Activated CD8-positive, alpha-beta T cell treated with anti-CD3 and anti-CD28 coated beads, Interleukin-2, amount 10 ng/mL, durations not matched to agents 7 days and 5 days (primary cell): ENCODE results near the gene ATF6B. TPM values are rescaled to one million over a fixed set of nuclear protein-coding genes. Genes with fewer than 3 reads are reported as not detected.

Experiments
- ATAC-seq: fragments of 150-1000 bp; cut with Tn5 transposase; one replicate; pipeline ENCODE4 v1.10.0; 2021; ENCODE audit warnings: moderate library complexity
- CTCF ChIA-PET: fragments of 350-600 bp; sonication (Branson Sonifier 250); formaldehyde crosslinking; loops from one replicate; lab custom pipeline; 2021; ENCODE audit warnings: antibody characterized with exemption; lab: Charles Lee
- POLR2A ChIA-PET: fragments of 350-600 bp; sonication (Branson Sonifier 250); formaldehyde crosslinking; loops from one replicate; lab custom pipeline; 2021; ENCODE audit warnings: antibody characterized with exemption; lab: Charles Lee
- DNase-seq: peaks from one replicate; pipeline ENCODE4 v3.0.0-alpha.2; 2020
- H3K27ac Mint-ChIP-seq: one replicate; pipeline ENCODE4 v1.8.0; 2021; ENCODE audit warnings: mild to moderate bottlenecking, mixed read lengths
- H3K27me3 Mint-ChIP-seq: one replicate; pipeline ENCODE4 v1.8.0; 2021; ENCODE audit warnings: low read depth, mixed read lengths
- H3K36me3 Mint-ChIP-seq: one replicate; pipeline ENCODE4 v1.8.0; 2021; ENCODE audit warnings: low read depth, mixed read lengths
- H3K4me1 Mint-ChIP-seq: one replicate; pipeline ENCODE4 v1.8.0; 2021; ENCODE audit warnings: low read depth, mixed read lengths
- H3K4me3 Mint-ChIP-seq: one replicate; pipeline ENCODE4 v1.8.0; 2021; ENCODE audit warnings: mild to moderate bottlenecking, mixed read lengths
- H3K9me3 Mint-ChIP-seq: one replicate; pipeline ENCODE4 v1.8.0; 2022; ENCODE audit warnings: mixed read lengths; ENCODE audit not compliant: insufficient read depth
- total RNA-seq, 2 experiments: library from RNA; stranded (reverse); gene quantifications; one replicate each; pipeline ENCODE4 v1.2.3, GENCODE V29; 2021

Gene ATF6B
- total RNA-seq, 2 experiments from 2014 or later = 107 to 117 TPM

DNA sequence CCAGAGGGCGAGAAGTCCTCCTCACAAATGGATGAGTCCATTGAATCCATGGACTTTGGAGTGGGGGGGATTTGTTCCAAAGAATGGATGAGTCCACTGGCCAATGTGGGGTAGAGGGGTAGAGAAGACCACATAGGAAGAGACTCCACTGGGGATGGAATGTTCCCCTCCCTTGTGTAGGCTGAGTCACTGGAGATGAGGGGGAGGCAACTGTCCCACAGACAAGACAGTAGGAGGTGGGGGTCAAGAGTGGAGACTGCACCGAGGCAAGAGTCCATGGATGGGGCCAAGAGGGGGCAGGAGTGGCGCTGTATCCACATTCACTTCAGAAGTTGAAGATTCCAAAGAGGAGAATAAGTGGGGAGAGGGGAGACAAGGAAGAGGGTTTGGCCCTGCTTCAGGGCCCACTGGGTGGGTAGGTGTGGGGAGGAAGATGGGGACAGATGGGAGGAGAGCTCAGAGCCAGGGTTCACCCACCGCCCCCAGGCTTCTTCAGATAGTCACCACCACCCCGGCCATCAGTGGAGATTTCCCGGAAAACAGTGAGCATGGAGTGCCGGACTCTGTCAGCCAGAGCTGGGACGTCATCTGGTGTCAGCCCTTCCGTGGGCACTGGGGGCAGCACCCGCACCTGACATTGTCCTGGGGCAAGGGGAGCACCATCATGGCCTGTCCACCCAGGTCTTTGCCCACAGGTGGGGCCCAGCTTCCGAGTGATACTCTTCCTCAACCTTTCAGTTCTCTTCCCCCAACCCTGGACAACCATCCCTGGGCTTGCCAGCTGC is 41.0 kb upstream of the ATF6B start:
- ATAC-seq = no peak
- ChIA-PET CTCF (interaction anchor here (1.2 kb wide), 1 partner anchor 17 kb away, joined by 3 read pairs; the partner anchor contains the start of gene PRRT1), POLR2A (no interaction called here)

GRCh38 chr6:32168350-32168749 is 40.3 kb upstream of the ATF6B start:
- H3K27ac Mint-ChIP-seq = no peak overlapping the region
- H3K27me3 Mint-ChIP-seq = no peaks in the 10 kb centered on the region
- H3K36me3 Mint-ChIP-seq = peaks cover 40% of the 10 kb centered on the region
- ATAC-seq = no peak
- CTCF ChIA-PET = interaction anchor here (1.2 kb wide), 1 partner anchor 16 kb away, joined by 3 read pairs; the partner anchor contains the start of gene PRRT1
- H3K9me3 Mint-ChIP-seq = no peaks in the 10 kb centered on the region
- no peak for DNase-seq
- H3K4me1 Mint-ChIP-seq = peaks cover 10% of the 10 kb centered on the region
- H3K4me3 Mint-ChIP-seq = no peak overlapping the region
- POLR2A ChIA-PET = interaction anchor here (0.6 kb wide), 1 partner anchor 8 kb away, joined by 3 read pairs; no protein-coding TSS in a partner anchor

More for the DNA sequence above, 41.0 kb upstream of the ATF6B start:
- H3K4me3 Mint-ChIP-seq = no peak overlapping the region
- peaks cover 40% of the 10 kb centered on the region for H3K36me3 Mint-ChIP-seq
- H3K9me3 Mint-ChIP-seq = no peaks in the 10 kb centered on the region
- no peak overlapping the region for H3K27ac Mint-ChIP-seq
- no peaks in the 10 kb centered on the region for H3K27me3 Mint-ChIP-seq
- no peak for DNase-seq
- H3K4me1 Mint-ChIP-seq = peaks cover 16% of the 10 kb centered on the region

- POLR2A ChIA-PET = interaction anchor here (0.6 to 0.7 kb wide), 2 partner anchors 8 to 1567 kb away, joined by 3 to 4 read pairs; no protein-coding TSS in a partner anchor
- Mint-ChIP-seq H3K4me1 (peaks cover 4% of the 10 kb centered on the region), H3K36me3 (peaks cover 40% of the 10 kb centered on the region), H3K27me3 (no peaks in the 10 kb centered on the region), H3K27ac (peak overlapping the region; percentile 5), H3K9me3 (no peaks in the 10 kb centered on the region), H3K4me3 (no peak overlapping the region)
- no peak for DNase-seq
- CTCF ChIA-PET = no interaction called here
- ATAC-seq = no peak
Measured at GRCh38 chr6:32167761-32168262, 39.8 kb upstream of the ATF6B start.

GRCh38 chr6:32167154-32167760 is 39.2 kb upstream of the ATF6B start:
- Mint-ChIP-seq H3K4me3 (no peak overlapping the region), H3K9me3 (no peaks in the 10 kb centered on the region), H3K36me3 (peaks cover 40% of the 10 kb centered on the region), H3K27me3 (no peaks in the 10 kb centered on the region), H3K4me1 (no peaks in the 10 kb centered on the region), H3K27ac (peak overlapping the region; percentile 5)
- ChIA-PET POLR2A (interaction anchor here (0.7 kb wide), 1 partner anchor 1566 kb away, joined by 4 read pairs; no protein-coding TSS in a partner anchor), CTCF (no interaction called here)
- no peak for ATAC-seq
- no peak for DNase-seq

- H3K4me3 Mint-ChIP-seq = no peak overlapping the region
- ChIA-PET CTCF (no interaction called here), POLR2A (interaction anchor here (1.7 kb wide), 1 partner anchor 10 kb away, joined by 6 read pairs; the partner anchor contains the start of gene AGPAT1)
- no peaks in the 10 kb centered on the region for H3K4me1 Mint-ChIP-seq
- no peak for DNase-seq
- no peak for ATAC-seq
- no peaks in the 10 kb centered on the region for H3K9me3 Mint-ChIP-seq
- no peaks in the 10 kb centered on the region for H3K27me3 Mint-ChIP-seq
- peaks cover 40% of the 10 kb centered on the region for H3K36me3 Mint-ChIP-seq
- H3K27ac Mint-ChIP-seq = no peak overlapping the region
Measured at GRCh38 chr6:32166411-32167061, 38.5 kb upstream of the ATF6B start.

GRCh38 chr6:32164295-32164694 is 36.2 kb upstream of the ATF6B start, which contains the start of gene EGFL8:
TSS of gene EGFL8 (plus strand) at chr6:32164595. CDS start at chr6:32166166, 1,571 bp downstream.
- H3K4me3 Mint-ChIP-seq = no peak within 1 kb of the TSS
- ATAC-seq (no peak), DNase-seq (no peak)
- no peaks in the 10 kb centered on the region for H3K9me3 Mint-ChIP-seq
- H3K27ac Mint-ChIP-seq = no peak within 1 kb of the TSS
- ChIA-PET CTCF (interaction anchor here (1.4 kb wide), 1 partner anchor 46 kb away, joined by 5 read pairs; no protein-coding TSS in a partner anchor), POLR2A (interaction anchor here (0.5 to 1.2 kb wide), 4 partner anchors 10 to 808 kb away, joined by 3 to 5 read pairs (median 3); no protein-coding TSS in a partner anchor)
- no peaks in the 10 kb centered on the region for H3K27me3 Mint-ChIP-seq
- H3K36me3 Mint-ChIP-seq = peaks cover 23% of the 10 kb centered on the region
- no peaks in the 10 kb centered on the region for H3K4me1 Mint-ChIP-seq

GRCh38 chr6:32163559-32164258 is 35.7 kb upstream of the ATF6B start:
- no peaks in the 10 kb centered on the region for H3K27me3 Mint-ChIP-seq
- ChIA-PET POLR2A (interaction anchor here (0.5 to 1.2 kb wide), 3 partner anchors 9 to 808 kb away, joined by 3 to 5 read pairs (median 3); no protein-coding TSS in a partner anchor), CTCF (interaction anchor here (1.4 kb wide), 1 partner anchor 45 kb away, joined by 5 read pairs; no protein-coding TSS in a partner anchor)
- H3K4me3 Mint-ChIP-seq = no peak overlapping the region
- no peaks in the 10 kb centered on the region for H3K4me1 Mint-ChIP-seq
- ATAC-seq (no peak), DNase-seq (no peak)
- H3K36me3 Mint-ChIP-seq = peaks cover 20% of the 10 kb centered on the region
- H3K27ac Mint-ChIP-seq = no peak overlapping the region
- H3K9me3 Mint-ChIP-seq = no peaks in the 10 kb centered on the region

- POLR2A ChIA-PET = no interaction called here
- CTCF ChIA-PET = interaction anchor here (0.7 to 0.8 kb wide), 2 partner anchors 10 to 37 kb away, joined by 3 to 4 read pairs; no protein-coding TSS in a partner anchor
- peaks cover 11% of the 10 kb centered on the region for H3K36me3 Mint-ChIP-seq
Measured at GRCh38 chr6:32158052-32158451, 30.0 kb upstream of the ATF6B start.

DNA sequence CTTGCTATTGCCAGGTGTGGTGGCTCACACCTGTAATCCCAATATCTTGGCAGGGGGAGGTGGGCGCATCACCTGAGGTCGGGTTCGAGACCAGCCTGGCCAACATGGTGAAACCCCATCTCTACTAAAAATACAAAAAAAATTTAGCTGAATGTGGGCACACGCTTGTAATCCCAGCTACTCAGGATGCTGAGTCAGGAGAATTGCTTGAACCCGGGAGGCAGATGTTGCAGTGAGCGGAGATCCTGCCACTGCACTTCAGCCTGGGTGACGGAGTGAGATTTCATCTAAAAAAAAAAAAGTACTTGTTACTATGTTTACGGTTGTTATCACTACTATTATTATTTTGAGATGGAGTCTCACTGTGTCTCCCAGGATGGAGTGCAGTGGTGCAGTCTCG is 28.8 kb upstream of the ATF6B start:
- no peaks in the 10 kb centered on the region for H3K9me3 Mint-ChIP-seq
- H3K4me1 Mint-ChIP-seq = peaks cover 32% of the 10 kb centered on the region
- H3K27ac Mint-ChIP-seq = no peak overlapping the region
- no peak overlapping the region for H3K4me3 Mint-ChIP-seq
- DNase-seq (no peak), ATAC-seq (no peak)
- ChIA-PET POLR2A (interaction anchor here (0.6 kb wide), 1 partner anchor 40 kb away, joined by 3 read pairs; no protein-coding TSS in a partner anchor), CTCF (no interaction called here)
- no peaks in the 10 kb centered on the region for H3K27me3 Mint-ChIP-seq
- H3K36me3 Mint-ChIP-seq = peaks cover 11% of the 10 kb centered on the region

More at GRCh38 chr6:32158052-32158451, 30.0 kb upstream of the ATF6B start:
- no peaks in the 10 kb centered on the region for H3K9me3 Mint-ChIP-seq
- no peak for DNase-seq
- H3K4me3 Mint-ChIP-seq = no peak overlapping the region
- peaks cover 22% of the 10 kb centered on the region for H3K4me1 Mint-ChIP-seq
- no peaks in the 10 kb centered on the region for H3K27me3 Mint-ChIP-seq
- no peak overlapping the region for H3K27ac Mint-ChIP-seq
- no peak for ATAC-seq

- peaks cover 11% of the 10 kb centered on the region for H3K36me3 Mint-ChIP-seq
- DNase-seq (peak; percentile 81), ATAC-seq (peak; percentile 84)
- H3K9me3 Mint-ChIP-seq = no peaks in the 10 kb centered on the region
- peak overlapping the region; percentile 89 for H3K27ac Mint-ChIP-seq
- H3K4me1 Mint-ChIP-seq = peaks cover 44% of the 10 kb centered on the region
- peaks cover 15% of the 10 kb centered on the region for H3K27me3 Mint-ChIP-seq
- ChIA-PET CTCF (interaction anchor here (0.7 to 1.3 kb wide), 11 partner anchors 14 to 183 kb away, joined by 3 to 5 read pairs (median 3); partner anchors contain the start of gene DXO), POLR2A (interaction anchor here (0.9 to 1.1 kb wide), 2 partner anchors 10 to 38 kb away, joined by 3 to 5 read pairs; partner anchors contain the start of genes EGFL8 and GPSM3)
- H3K4me3 Mint-ChIP-seq = peak overlapping the region; percentile 94
Measured at GRCh38 chr6:32154514-32155161, 26.6 kb upstream of the ATF6B start.
